ENCODE data around the gene STT3A. TPM values are rescaled to one million over a fixed set of nuclear protein-coding genes. Genes with fewer than 3 reads are reported as not detected.

The STT3A gene
- total and polyA plus RNA-seq, 10 of the 15 experiments (the other 5 are each of a cell fraction or from before 2014, with no cell fraction given) = 74.4 to 202 (median 118) TPM

DNA sequence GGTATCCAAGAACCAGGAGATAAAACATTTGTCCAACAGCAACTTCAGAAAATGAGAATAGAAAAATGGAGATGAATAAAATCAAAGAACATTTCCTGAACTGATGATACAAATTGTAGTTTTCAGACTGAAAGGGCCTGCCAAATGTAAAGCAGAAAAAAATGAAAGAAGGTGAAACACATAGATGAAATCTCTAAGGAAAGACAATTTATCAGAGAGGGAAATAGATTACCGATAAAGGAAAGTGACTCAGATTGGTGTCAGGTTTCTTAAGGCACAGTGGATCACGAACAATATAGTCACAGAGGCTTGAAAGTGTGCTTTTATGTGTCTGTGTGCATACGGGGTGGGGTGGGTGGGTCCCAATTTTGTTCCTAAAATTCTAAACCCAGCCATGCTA, 4.1 kb upstream of the STT3A start:
- CTCF ChIA-PET = interaction anchor here (1.7 kb wide), 1 partner anchor 18 kb away, joined by 6 read pairs; no protein-coding TSS in a partner anchor
- FAIRE-seq = no peak
- no peak overlapping the region for H3K4me2 ChIP-seq (ENCODE audit: control insufficient read depth, insufficient read depth)
- TF ChIP-seq, protein P1, sequence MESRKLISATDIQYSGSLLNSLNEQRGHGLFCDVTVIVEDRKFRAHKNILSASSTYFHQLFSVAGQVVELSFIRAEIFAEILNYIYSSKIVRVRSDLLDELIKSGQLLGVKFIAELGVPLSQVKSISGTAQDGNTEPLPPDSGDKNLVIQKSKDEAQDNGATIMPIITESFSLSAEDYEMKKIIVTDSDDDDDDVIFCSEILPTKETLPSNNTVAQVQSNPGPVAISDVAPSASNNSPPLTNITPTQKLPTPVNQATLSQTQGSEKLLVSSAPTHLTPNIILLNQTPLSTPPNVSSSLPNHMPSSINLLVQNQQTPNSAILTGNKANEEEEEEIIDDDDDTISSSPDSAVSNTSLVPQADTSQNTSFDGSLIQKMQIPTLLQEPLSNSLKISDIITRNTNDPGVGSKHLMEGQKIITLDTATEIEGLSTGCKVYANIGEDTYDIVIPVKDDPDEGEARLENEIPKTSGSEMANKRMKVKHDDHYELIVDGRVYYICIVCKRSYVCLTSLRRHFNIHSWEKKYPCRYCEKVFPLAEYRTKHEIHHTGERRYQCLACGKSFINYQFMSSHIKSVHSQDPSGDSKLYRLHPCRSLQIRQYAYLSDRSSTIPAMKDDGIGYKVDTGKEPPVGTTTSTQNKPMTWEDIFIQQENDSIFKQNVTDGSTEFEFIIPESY (IDR thresholded peaks at IDR 0.05) = no peak
- TF ChIP-seq JUNB (IDR thresholded peaks at IDR 0.05) (no peak), BACH1 (IDR thresholded peaks at IDR 0.05; ENCODE audit: borderline replicate concordance) (no peak), RFX5 (IDR thresholded peaks at IDR 0.05; ENCODE audit: low read depth, low read length) (no peak), FOS (IDR thresholded peaks at IDR 0.05; ENCODE audit: borderline replicate concordance, extremely low read depth, insufficient read length) (no peak), YBX1 (IDR thresholded peaks at IDR 0.05) (no peak), ZBED1 (IDR thresholded peaks at IDR 0.05; ENCODE audit: borderline replicate concordance) (no peak), HDAC2 (IDR thresholded peaks at IDR 0.05) (no peak), ZNF24 (IDR thresholded peaks at IDR 0.05) (no peak), DPF2 (IDR thresholded peaks at IDR 0.05) (no peak)
- TF ChIP-seq, protein P2, sequence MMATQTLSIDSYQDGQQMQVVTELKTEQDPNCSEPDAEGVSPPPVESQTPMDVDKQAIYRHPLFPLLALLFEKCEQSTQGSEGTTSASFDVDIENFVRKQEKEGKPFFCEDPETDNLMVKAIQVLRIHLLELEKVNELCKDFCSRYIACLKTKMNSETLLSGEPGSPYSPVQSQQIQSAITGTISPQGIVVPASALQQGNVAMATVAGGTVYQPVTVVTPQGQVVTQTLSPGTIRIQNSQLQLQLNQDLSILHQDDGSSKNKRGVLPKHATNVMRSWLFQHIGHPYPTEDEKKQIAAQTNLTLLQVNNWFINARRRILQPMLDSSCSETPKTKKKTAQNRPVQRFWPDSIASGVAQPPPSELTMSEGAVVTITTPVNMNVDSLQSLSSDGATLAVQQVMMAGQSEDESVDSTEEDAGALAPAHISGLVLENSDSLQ (IDR thresholded peaks at IDR 0.05) = no peak
- TF ChIP-seq, protein P3, sequence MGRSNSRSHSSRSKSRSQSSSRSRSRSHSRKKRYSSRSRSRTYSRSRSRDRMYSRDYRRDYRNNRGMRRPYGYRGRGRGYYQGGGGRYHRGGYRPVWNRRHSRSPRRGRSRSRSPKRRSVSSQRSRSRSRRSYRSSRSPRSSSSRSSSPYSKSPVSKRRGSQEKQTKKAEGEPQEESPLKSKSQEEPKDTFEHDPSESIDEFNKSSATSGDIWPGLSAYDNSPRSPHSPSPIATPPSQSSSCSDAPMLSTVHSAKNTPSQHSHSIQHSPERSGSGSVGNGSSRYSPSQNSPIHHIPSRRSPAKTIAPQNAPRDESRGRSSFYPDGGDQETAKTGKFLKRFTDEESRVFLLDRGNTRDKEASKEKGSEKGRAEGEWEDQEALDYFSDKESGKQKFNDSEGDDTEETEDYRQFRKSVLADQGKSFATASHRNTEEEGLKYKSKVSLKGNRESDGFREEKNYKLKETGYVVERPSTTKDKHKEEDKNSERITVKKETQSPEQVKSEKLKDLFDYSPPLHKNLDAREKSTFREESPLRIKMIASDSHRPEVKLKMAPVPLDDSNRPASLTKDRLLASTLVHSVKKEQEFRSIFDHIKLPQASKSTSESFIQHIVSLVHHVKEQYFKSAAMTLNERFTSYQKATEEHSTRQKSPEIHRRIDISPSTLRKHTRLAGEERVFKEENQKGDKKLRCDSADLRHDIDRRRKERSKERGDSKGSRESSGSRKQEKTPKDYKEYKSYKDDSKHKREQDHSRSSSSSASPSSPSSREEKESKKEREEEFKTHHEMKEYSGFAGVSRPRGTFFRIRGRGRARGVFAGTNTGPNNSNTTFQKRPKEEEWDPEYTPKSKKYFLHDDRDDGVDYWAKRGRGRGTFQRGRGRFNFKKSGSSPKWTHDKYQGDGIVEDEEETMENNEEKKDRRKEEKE (IDR thresholded peaks at IDR 0.05) = no peak
- TF ChIP-seq, protein P4, sequence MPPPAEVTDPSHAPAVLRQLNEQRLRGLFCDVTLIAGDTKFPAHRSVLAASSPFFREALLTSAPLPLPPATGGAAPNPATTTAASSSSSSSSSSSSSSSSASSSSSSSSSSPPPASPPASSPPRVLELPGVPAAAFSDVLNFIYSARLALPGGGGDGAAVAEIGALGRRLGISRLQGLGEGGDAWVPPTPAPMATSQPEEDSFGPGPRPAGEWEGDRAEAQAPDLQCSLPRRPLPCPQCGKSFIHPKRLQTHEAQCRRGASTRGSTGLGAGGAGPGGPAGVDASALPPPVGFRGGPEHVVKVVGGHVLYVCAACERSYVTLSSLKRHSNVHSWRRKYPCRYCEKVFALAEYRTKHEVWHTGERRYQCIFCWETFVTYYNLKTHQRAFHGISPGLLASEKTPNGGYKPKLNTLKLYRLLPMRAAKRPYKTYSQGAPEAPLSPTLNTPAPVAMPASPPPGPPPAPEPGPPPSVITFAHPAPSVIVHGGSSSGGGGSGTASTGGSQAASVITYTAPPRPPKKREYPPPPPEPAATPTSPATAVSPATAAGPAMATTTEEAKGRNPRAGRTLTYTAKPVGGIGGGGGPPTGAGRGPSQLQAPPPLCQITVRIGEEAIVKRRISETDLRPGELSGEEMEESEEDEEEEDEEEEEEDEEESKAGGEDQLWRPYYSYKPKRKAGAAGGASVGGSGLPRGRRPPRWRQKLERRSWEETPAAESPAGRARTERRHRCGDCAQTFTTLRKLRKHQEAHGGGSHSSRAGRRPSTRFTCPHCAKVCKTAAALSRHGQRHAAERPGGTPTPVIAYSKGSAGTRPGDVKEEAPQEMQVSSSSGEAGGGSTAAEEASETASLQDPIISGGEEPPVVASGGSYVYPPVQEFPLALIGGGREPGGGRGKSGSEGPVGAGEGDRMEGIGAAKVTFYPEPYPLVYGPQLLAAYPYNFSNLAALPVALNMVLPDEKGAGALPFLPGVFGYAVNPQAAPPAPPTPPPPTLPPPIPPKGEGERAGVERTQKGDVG (CRISPR knock-in tag; IDR thresholded peaks at IDR 0.05) = no peak
- TF ChIP-seq, protein P5, sequence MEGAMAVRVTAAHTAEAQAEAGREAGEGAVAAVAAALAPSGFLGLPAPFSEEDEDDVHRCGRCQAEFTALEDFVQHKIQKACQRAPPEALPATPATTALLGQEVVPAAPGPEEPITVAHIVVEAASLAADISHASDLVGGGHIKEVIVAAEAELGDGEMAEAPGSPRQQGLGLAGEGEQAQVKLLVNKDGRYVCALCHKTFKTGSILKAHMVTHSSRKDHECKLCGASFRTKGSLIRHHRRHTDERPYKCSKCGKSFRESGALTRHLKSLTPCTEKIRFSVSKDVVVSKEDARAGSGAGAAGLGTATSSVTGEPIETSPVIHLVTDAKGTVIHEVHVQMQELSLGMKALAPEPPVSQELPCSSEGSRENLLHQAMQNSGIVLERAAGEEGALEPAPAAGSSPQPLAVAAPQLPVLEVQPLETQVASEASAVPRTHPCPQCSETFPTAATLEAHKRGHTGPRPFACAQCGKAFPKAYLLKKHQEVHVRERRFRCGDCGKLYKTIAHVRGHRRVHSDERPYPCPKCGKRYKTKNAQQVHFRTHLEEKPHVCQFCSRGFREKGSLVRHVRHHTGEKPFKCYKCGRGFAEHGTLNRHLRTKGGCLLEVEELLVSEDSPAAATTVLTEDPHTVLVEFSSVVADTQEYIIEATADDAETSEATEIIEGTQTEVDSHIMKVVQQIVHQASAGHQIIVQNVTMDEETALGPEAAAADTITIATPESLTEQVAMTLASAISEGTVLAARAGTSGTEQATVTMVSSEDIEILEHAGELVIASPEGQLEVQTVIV (IDR thresholded peaks at IDR 0.05; ENCODE audit: borderline replicate concordance, partially characterized antibody) = no peak

More for the DNA sequence above, 4.1 kb upstream of the STT3A start:
- Histone ChIP-seq H3K79me2 (ENCODE audit: control insufficient read depth, insufficient read depth, low read length) (peaks cover 17% of the 10 kb centered on the region), H3K27ac (ENCODE audit: control insufficient read depth, insufficient read depth) (no peak overlapping the region), H4K20me1 (ENCODE audit: control insufficient read depth, insufficient read depth) (no peaks in the 10 kb centered on the region), H3K36me3 (ENCODE audit: control insufficient read depth in 2 of 2, insufficient read depth in 2 of 2, low read length in 1 of 2) (peaks cover 0 to 3% of the 10 kb centered on the region in 2 experiments), H3K9me3 (replicated peaks; ENCODE audit: control insufficient read depth, insufficient read depth, low read length) (no peaks in the 10 kb centered on the region), H3K9ac (ENCODE audit: control insufficient read depth, insufficient read depth, low read length) (no peak overlapping the region), H2AFZ (ENCODE audit: control insufficient read depth, low read depth, low read length) (no peak overlapping the region), H3K4me3 (no peak overlapping the region), H3K27me3 (replicated peaks in 1 of 2; ENCODE audit: control insufficient read depth in 2 of 2, insufficient read depth in 2 of 2, low read length in 1 of 2) (no peaks in the 10 kb centered on the region), H3K4me1 (ENCODE audit: control insufficient read depth, insufficient read depth, low read length) (no peaks in the 10 kb centered on the region)
- no TSS peak for BruUV-seq (replicated peaks)
- 24% methylated on average over 3 of the region's 3 CpGs for whole genome bisulfite sequencing (ENCODE audit: insufficient coverage, insufficient replicate concordance, low lambda C conversion rate, missing lambda C conversion rate)
- RAD21 ChIA-PET (ENCODE audit: unreplicated experiment) = no interaction called here
- SMC1A ChIA-PET (ENCODE audit: uncharacterized antibody, unreplicated experiment) = interaction anchor here (1.2 to 1.6 kb wide), 3 partner anchors 11 to 155 kb away, joined by 3 to 5 read pairs (median 4); no protein-coding TSS in a partner anchor
- in situ Hi-C loops (cut with MboI) = no loop called here
- no peak for ATAC-seq
- intact Hi-C loops (cut with micrococcal nuclease; ENCODE audit: unreplicated experiment) = no loop called here
- no peak for DNase-seq (ENCODE audit: low read depth, low spot score)
- POLR2A ChIA-PET = interaction anchor here (0.6 to 6.0 kb wide), 3 partner anchors 19 to 913 kb away, joined by 3 to 90 read pairs (median 4); partner anchors contain the start of gene EI24

All from GM12878 (cell line).